Stimulated activated CD8-positive, alpha-beta memory T cell treated with anti-CD3 and anti-CD28 coated beads, Interleukin-12 subunit alpha, Interleukin-12 subunit beta, amount 100 ng/mL, for 4 hours (primary cell): ENCODE measurements around the gene RALB.
"Not testable (repeated sequence)": the region's sequence is repeated elsewhere in the genome, so short reads cannot be mapped to it uniquely, and the experiment has no call there.

Source experiments
- DNase-seq: peaks from one replicate; pipeline ENCODE4 v3.0.0-alpha.2; 2020; ENCODE audit warnings: low read depth

Gene RALB

GRCh38 chr2:120316528-120317179, 64.0 kb downstream of the RALB start:
- DNase-seq, result no peak

- no peak for DNase-seq
These were observed 64.5 kb downstream of the RALB start for GRCh38 chr2:120317180-120317533.

GRCh38 chr2:120317916-120318315, 65.3 kb downstream of the RALB start:
- no peak for DNase-seq

- no peak for DNase-seq
These were observed 66.0 kb downstream of the RALB start for GRCh38 chr2:120318626-120319025.

GRCh38 chr2:120319123-120319522, 66.5 kb downstream of the RALB start:
- DNase-seq, result no peak

GRCh38 chr2:120319686-120320317, 67.2 kb downstream of the RALB start:
- DNase-seq, result no peak

GRCh38 chr2:120320318-120320851, 67.7 kb downstream of the RALB start:
- no peak for DNase-seq

- not testable (repeated sequence) for DNase-seq
These were observed 68.4 kb downstream of the RALB start for GRCh38 chr2:120320887-120321556.

- DNase-seq, result no peak
These were observed 69.2 kb downstream of the RALB start for GRCh38 chr2:120321721-120322284.

GRCh38 chr2:120322329-120322728, 69.7 kb downstream of the RALB start:
- DNase-seq, result no peak

GRCh38 chr2:120323214-120323613, 70.6 kb downstream of the RALB start:
- no peak for DNase-seq

GRCh38 chr2:120323807-120324399, 71.3 kb downstream of the RALB start:
- no peak for DNase-seq

- DNase-seq, result no peak
These were observed 72.3 kb downstream of the RALB start for GRCh38 chr2:120324933-120325332.

GRCh38 chr2:120326066-120326465, 73.4 kb downstream of the RALB start:
- no peak for DNase-seq

- no peak for DNase-seq
These were observed 78.5 kb downstream of the RALB start for GRCh38 chr2:120330946-120331822.

- no peak for DNase-seq
These were observed 79.3 kb downstream of the RALB start for GRCh38 chr2:120331903-120332302.

GRCh38 chr2:120332384-120332783, 79.7 kb downstream of the RALB start:
- DNase-seq, result no peak

GRCh38 chr2:120334068-120334467, 81.4 kb downstream of the RALB start:
- DNase-seq, result no peak

- no peak for DNase-seq
These were observed 84.1 kb downstream of the RALB start for GRCh38 chr2:120336749-120337148.

- DNase-seq, result no peak
These were observed 85.4 kb downstream of the RALB start for GRCh38 chr2:120338015-120338414.

- no peak for DNase-seq
These were observed 89.3 kb downstream of the RALB start for GRCh38 chr2:120341977-120342376.

- DNase-seq, result no peak
These were observed 89.8 kb downstream of the RALB start for GRCh38 chr2:120342446-120342845.
